ENCODE measurements around the gene SLCO2A1.

The SLCO2A1 gene

GRCh38 chr3:134060561-134061385 is 31.0 kb upstream of the SLCO2A1 start:
- DNase-seq (ENCODE audit: low read depth) = no peak

- DNase-seq (ENCODE audit: low read depth) = no peak
These were observed 30.2 kb upstream of the SLCO2A1 start for GRCh38 chr3:134059671-134060560.

GRCh38 chr3:134059035-134059601 is 29.4 kb upstream of the SLCO2A1 start:
- DNase-seq (ENCODE audit: low read depth) = no peak

- DNase-seq (ENCODE audit: low read depth) = no peak
These were observed 28.0 kb upstream of the SLCO2A1 start for GRCh38 chr3:134057654-134058110.

GRCh38 chr3:134057006-134057653 is 27.4 kb upstream of the SLCO2A1 start:
- no peak for DNase-seq (ENCODE audit: low read depth)

- no peak for DNase-seq (ENCODE audit: low read depth)
These were observed 26.8 kb upstream of the SLCO2A1 start for GRCh38 chr3:134056464-134056891.

GRCh38 chr3:134055661-134056060 is 25.9 kb upstream of the SLCO2A1 start:
- DNase-seq (ENCODE audit: low read depth) = no peak

GRCh38 chr3:134054881-134055280 is 25.2 kb upstream of the SLCO2A1 start:
- DNase-seq (ENCODE audit: low read depth) = no peak

GRCh38 chr3:134054231-134054630 is 24.5 kb upstream of the SLCO2A1 start:
- no peak for DNase-seq (ENCODE audit: low read depth)

- DNase-seq (ENCODE audit: low read depth) = no peak
These were observed 22.6 kb upstream of the SLCO2A1 start for GRCh38 chr3:134052370-134052769.

GRCh38 chr3:134049676-134050075 is 20.0 kb upstream of the SLCO2A1 start:
- DNase-seq (ENCODE audit: low read depth) = no peak

- DNase-seq (ENCODE audit: low read depth) = no peak
These were observed 18.7 kb upstream of the SLCO2A1 start for GRCh38 chr3:134048278-134048996.

- DNase-seq (ENCODE audit: low read depth) = no peak
These were observed 14.7 kb upstream of the SLCO2A1 start for GRCh38 chr3:134044459-134044858.

- no peak for DNase-seq (ENCODE audit: low read depth)
These were observed 10.3 kb upstream of the SLCO2A1 start for GRCh38 chr3:134040066-134040465.

- no peak for DNase-seq (ENCODE audit: low read depth)
These were observed 9.6 kb upstream of the SLCO2A1 start for GRCh38 chr3:134039161-134039862.

- no peak for DNase-seq (ENCODE audit: low read depth)
These were observed 9.0 kb upstream of the SLCO2A1 start for GRCh38 chr3:134038716-134039115.

GRCh38 chr3:134038071-134038491 is 8.4 kb upstream of the SLCO2A1 start:
- DNase-seq (ENCODE audit: low read depth) = no peak

- DNase-seq (ENCODE audit: low read depth) = no peak
These were observed 7.4 kb upstream of the SLCO2A1 start for GRCh38 chr3:134037168-134037567.

- DNase-seq (ENCODE audit: low read depth) = no peak
These were observed 6.6 kb upstream of the SLCO2A1 start for GRCh38 chr3:134036291-134036690.

GRCh38 chr3:134035836-134036235 is 6.1 kb upstream of the SLCO2A1 start:
- no peak for DNase-seq (ENCODE audit: low read depth)

Data from activated T-helper 9 cell treated with anti-CD3 and anti-CD28 coated beads, Interleukin-2, amount 50 U/mL, for 16 hours (primary cell).